HepG2 (cell line): ENCODE results near the gene SGCE.

Experiments
- CTCF ChIP-seq: sonication (generic); formaldehyde crosslinking; IDR thresholded peaks from 2 replicates; pipeline ENCODE4 v1.5.0; 2020; ENCODE audit warnings: mild to moderate bottlenecking, missing genetic modification reagents, moderate library complexity
- E2F1 ChIP-seq: sonication (generic); formaldehyde crosslinking; IDR thresholded peaks from 2 replicates; pipeline ENCODE4 v1.5.0; 2020; ENCODE audit warnings: missing genetic modification reagents
- EP300 ChIP-seq, 3 experiments: sonication (generic) in 1 of 3; formaldehyde crosslinking in 1 of 3; IDR thresholded peaks; 2 replicates each; pipeline versions ENCODE4 v1.5.1 to v1.6.1; 2011 to 2020; ENCODE audit warnings: low read depth in 2 of 3, low read length in 2 of 3, borderline replicate concordance in 1 of 3, improper control_type of control experiment in 1 of 3, mild to moderate bottlenecking in 1 of 3, missing genetic modification reagents in 1 of 3, moderate library complexity in 1 of 3
- EZH2 ChIP-seq: conservative IDR thresholded peaks from 2 replicates; pipeline ENCODE4 v1.6.1; 2012; ENCODE audit warnings: mild to moderate bottlenecking, low read depth, low read length, moderate library complexity
- FOXO4 ChIP-seq: sonication (generic); formaldehyde crosslinking; conservative IDR thresholded peaks from 2 replicates; pipeline ENCODE4 v1.8.1; 2023; ENCODE audit warnings: missing genetic modification reagents
- MED1 ChIP-seq: sonication (generic); formaldehyde crosslinking; IDR thresholded peaks from 2 replicates; pipeline ENCODE4 v1.4.0; 2020; ENCODE audit warnings: missing genetic modification reagents
- PLRG1 ChIP-seq: fragments of 450-650 bp; conservative IDR thresholded peaks from 2 replicates; pipeline ENCODE4 v1.6.1; 2016
- POLR2AphosphoS5 ChIP-seq: IDR thresholded peaks from 2 replicates; pipeline ENCODE4 v1.6.1; 2012; ENCODE audit warnings: low read depth, low read length
- SETDB1 ChIP-seq: sonication (generic); formaldehyde crosslinking; IDR thresholded peaks from 2 replicates; pipeline ENCODE4 v1.5.1; 2020; ENCODE audit warnings: missing genetic modification reagents, mild to moderate bottlenecking, borderline replicate concordance
- SMAD1 ChIP-seq: sonication (generic); formaldehyde crosslinking; IDR thresholded peaks from 2 replicates; pipeline ENCODE4 v1.4.0; 2020; ENCODE audit warnings: missing genetic modification reagents, low read depth, mild to moderate bottlenecking, borderline replicate concordance
- TAF1 ChIP-seq: sonication (generic); formaldehyde crosslinking; IDR thresholded peaks from 2 replicates; pipeline ENCODE4 v1.4.0; 2020; ENCODE audit warnings: missing genetic modification reagents
- TCF7 ChIP-seq: sonication (generic); IDR thresholded peaks from 2 replicates; pipeline ENCODE4 v1.6.1; 2016; ENCODE audit warnings: antibody characterized with exemption, low read depth
- ZFP36 ChIP-seq: fragments of 150-350 bp; IDR thresholded peaks from 2 replicates; pipeline ENCODE4 v1.6.1; 2018; ENCODE audit warnings: borderline replicate concordance, low read length, low read depth; ENCODE audit not compliant: partially characterized antibody
- ZNF503 ChIP-seq: sonication (generic); formaldehyde crosslinking; IDR thresholded peaks from 2 replicates; pipeline ENCODE4 v1.4.0; 2020; ENCODE audit warnings: missing genetic modification reagents

- no peak for TF ChIP-seq MED1 (CRISPR knock-in tag)
- TF ChIP-seq SMAD1, result no peak
- TF ChIP-seq CTCF (CRISPR knock-in tag), result no peak
- no peak for TF ChIP-seq TAF1 (CRISPR knock-in tag)
- TF ChIP-seq ZNF503 (CRISPR knock-in tag), result no peak
- no peak for TF ChIP-seq EZH2
- TF ChIP-seq PLRG1, result no peak
- no peak; the same call in none of the 2 replicates for TF ChIP-seq POLR2AphosphoS5
- TF ChIP-seq E2F1 (CRISPR knock-in tag), result no peak
- no peak for TF ChIP-seq SETDB1 (CRISPR knock-in tag)
- no peak for TF ChIP-seq FOXO4 (CRISPR knock-in tag)
- TF ChIP-seq EP300 (IDR thresholded peaks at IDR 0.05; ENCODE audit: low read depth in 2 of 2, low read length in 2 of 2), result no peak
- no peak for TF ChIP-seq EP300 (CRISPR knock-in tag; IDR thresholded peaks at IDR 0.05; ENCODE audit: borderline replicate concordance)
- no peak for TF ChIP-seq ZFP36
- TF ChIP-seq TCF7, result no peak
Observed at GRCh38 chr7:94669773-94670495, 14.0 kb upstream of the SGCE start.
